ENCODE data around the gene PCDHGC3.

Gene PCDHGC3

DNA sequence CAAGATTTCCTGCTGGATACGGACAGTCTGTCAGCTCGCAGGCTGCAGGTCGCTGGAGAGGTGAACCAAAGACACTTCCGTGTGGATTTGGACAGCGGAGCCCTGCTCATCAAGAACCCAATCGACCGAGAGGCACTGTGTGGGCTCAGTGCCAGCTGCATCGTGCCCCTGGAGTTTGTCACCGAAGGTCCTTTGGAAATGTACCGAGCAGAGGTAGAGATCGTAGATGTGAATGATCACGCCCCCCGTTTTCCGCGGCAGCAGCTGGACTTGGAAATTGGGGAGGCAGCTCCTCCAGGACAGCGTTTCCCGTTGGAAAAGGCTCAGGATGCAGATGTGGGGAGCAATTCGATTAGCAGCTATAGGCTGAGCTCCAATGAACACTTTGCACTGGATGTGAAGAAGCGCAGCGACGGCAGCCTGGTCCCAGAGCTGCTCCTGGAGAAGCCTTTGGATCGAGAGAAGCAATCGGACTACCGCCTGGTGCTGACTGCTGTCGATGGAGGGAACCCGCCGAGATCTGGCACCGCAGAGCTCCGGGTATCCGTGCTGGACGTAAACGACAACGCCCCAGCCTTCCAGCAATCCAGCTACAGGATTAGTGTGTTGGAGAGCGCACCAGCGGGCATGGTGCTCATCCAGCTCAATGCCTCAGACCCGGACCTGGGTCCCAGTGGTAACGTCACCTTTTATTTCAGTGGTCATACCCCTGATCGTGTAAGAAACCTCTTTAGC is 9.7 kb downstream of the PCDHGC3 start:
- DNase-seq (ENCODE audit: low read depth): no peak

DNA sequence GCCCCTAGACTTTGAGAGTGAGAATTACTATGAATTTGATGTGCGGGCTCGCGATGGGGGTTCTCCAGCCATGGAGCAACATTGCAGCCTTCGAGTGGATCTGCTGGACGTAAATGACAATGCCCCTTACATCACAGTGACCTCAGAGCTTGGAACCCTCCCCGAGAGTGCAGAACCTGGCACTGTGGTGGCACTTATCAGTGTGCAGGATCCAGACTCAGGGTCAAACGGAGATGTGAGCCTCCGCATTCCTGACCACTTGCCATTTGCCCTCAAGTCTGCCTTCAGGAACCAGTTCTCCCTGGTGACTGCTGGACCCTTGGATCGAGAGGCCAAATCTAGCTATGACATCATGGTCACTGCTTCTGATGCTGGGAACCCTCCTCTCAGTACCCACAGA is 10.3 kb downstream of the PCDHGC3 start:
- no peak for DNase-seq (ENCODE audit: low read depth)

DNA sequence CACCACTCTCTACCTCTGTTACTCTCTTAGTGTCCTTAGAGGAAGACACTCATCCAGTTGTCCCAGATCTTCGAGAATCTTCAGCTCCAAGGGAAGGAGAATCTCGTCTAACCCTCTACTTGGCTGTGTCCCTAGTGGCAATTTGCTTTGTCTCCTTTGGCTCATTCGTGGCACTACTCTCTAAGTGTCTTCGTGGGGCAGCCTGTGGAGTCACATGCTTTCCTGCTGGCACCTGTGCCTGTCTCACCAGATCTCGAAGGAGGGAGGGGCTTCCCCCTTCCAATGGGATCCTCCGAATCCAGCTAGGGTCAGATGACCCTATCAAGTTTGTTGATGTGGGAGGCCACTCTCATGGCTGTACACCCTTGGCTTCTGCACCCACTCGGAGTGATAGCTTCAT is 11.4 kb downstream of the PCDHGC3 start:
- no peak for DNase-seq (ENCODE audit: low read depth)

DNA sequence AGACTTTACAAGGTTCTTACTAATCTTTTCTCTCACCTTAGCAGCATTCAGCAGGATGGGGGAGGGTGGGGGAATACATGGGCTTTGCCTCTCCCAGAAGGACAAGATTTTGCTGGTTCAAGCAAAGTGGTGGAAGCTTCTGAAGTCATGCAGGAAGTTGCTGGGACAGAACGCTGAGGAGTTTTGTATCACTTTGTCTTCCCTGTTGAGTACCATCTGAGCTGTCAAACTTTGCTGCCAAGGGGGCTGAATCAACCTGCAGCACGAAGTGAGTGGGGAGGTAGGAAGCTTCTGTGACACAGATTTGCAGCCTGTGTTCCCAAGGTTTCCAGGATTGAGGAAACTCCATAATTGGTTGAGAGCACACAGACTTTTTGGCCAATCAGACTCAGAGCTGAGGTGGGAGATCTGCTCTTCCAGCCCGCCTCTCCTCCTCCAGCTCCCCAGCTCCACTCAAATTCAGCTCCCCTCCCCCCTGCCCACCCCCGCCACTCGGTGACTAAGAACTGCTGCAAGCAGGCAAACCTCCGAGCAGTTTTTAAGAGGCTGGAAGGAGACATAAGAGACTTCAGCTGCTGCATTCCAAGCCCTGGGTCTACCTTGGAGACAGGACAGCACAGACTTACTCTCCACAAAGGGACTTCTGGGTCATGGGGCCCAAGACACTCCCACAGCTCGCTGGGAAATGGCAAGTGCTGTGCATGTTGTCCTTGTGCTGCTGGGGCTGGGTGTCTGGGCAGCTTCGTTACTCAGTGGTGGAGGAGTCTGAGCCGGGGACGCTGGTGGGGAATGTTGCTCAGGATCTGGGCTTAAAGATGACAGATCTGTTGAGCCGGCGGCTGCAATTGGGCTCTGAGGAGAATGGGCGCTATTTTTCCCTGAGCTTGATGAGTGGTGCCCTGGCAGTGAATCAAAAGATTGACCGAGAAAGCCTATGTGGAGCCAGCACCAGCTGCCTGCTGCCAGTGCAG is 13.1 kb downstream of the PCDHGC3 start, which contains the start of gene PCDHGC5:
PCDHGC5 (plus strand) TSS at position 491 of the 971 bp plus-strand sequence; CDS start at position 651, 160 bp downstream.
- no peak for DNase-seq (ENCODE audit: low read depth)

DNA sequence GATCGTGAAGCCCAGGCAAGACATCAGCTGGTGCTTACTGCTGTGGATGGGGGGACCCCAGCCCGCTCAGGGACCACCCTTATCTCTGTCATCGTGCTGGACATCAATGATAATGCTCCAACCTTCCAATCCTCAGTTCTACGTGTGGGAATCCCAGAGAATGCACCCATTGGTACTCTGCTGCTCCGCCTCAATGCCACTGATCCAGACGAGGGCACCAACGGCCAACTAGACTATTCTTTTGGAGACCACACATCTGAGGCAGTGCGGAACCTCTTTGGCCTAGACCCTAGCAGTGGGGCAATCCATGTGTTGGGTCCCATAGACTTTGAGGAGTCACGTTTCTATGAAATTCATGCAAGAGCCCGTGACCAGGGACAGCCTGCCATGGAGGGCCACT is 14.1 kb downstream of the PCDHGC3 start:
- no peak for DNase-seq (ENCODE audit: low read depth)

DNA sequence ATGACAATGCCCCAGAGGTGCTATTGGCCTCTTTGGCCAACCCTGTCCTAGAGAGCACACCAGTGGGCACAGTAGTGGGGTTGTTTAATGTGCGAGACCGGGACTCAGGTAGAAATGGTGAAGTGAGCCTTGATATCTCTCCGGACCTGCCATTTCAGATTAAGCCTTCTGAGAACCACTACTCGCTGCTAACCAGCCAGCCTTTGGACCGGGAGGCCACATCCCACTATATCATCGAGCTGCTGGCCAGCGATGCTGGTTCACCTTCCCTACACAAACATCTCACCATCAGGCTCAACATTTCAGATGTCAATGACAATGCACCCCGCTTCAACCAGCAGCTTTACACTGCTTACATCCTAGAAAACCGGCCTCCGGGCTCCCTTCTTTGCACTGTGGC is 14.5 kb downstream of the PCDHGC3 start:
- DNase-seq (ENCODE audit: low read depth): no peak

DNA sequence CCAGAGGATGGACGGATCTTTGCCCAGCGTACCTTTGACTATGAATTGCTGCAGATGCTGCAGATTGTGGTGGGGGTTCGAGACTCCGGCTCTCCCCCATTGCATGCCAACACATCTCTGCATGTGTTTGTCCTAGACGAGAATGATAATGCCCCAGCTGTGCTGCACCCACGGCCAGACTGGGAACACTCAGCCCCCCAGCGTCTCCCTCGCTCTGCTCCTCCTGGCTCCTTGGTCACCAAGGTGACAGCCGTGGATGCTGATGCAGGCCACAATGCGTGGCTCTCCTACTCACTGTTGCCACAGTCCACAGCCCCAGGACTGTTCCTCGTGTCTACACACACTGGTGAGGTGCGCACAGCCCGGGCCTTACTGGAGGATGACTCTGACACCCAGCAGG is 15.0 kb downstream of the PCDHGC3 start:
- DNase-seq (ENCODE audit: low read depth): no peak

DNA sequence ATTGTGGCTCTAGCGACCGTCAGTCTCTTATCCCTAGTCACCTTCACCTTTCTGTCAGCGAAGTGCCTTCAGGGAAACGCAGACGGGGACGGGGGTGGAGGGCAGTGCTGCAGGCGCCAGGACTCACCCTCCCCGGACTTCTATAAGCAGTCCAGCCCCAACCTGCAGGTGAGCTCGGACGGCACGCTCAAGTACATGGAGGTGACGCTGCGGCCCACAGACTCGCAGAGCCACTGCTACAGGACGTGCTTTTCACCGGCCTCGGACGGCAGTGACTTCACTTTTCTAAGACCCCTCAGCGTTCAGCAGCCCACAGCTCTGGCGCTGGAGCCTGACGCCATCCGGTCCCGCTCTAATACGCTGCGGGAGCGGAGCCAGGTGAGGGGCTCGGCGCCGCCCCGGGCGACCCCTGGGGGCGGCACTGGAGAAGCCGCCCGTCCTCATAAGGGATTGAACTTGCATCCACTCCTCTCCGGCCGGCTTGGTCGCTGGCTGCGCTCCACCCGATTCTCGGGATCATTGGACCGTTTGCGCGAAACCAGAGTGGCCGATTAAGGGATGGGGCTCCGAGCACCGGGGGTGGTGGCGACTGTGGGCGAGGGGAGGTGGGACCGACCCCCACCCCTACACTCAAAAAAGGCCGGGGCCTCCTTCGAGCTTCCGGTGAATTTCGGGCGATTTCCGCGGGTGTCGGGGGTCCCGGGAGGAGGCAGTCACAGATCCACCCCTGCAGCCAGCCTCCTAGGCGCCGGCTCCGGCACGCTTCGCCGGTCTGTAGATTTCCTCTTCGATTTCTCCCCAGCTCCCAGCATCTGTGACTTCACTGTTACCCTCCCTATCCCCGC is 15.8 kb downstream of the PCDHGC3 start:
- DNase-seq (ENCODE audit: low read depth): no peak

DNA sequence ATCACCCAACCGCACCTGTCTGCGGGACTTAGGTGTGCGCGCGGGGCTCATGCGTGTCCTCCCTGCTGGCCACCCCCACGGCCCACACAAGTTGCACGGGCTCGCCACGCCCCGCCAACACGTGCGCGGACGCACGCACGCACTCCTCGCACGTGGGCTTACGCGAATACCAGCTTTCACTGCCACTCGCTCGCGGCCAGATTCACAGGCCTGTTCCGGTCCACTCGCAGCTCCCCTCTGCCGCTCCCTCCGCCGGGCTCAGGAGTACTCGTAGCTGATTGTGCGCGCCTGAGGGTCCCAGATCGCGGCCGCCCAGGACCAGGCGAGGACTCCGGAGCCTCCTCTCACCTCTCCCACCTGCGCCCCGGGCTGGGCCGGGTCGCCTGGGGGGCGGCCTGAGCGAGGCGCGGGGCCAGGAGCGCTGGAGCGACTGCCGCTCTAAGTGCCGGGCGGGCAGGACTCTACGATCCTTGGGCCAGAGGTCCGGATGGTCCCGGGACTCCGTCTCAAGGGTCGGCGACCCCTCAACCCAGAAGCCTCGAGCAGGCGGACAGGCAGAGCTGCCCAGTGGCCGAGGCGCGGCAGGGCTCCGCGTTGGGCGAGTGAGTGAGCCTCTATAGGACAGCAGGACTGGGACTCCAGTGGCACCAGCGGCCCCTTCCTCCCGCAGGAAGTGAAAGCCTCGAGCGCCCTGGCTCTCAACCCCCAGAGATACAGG is 16.6 kb downstream of the PCDHGC3 start:
- no peak for DNase-seq (ENCODE audit: low read depth)

DNA sequence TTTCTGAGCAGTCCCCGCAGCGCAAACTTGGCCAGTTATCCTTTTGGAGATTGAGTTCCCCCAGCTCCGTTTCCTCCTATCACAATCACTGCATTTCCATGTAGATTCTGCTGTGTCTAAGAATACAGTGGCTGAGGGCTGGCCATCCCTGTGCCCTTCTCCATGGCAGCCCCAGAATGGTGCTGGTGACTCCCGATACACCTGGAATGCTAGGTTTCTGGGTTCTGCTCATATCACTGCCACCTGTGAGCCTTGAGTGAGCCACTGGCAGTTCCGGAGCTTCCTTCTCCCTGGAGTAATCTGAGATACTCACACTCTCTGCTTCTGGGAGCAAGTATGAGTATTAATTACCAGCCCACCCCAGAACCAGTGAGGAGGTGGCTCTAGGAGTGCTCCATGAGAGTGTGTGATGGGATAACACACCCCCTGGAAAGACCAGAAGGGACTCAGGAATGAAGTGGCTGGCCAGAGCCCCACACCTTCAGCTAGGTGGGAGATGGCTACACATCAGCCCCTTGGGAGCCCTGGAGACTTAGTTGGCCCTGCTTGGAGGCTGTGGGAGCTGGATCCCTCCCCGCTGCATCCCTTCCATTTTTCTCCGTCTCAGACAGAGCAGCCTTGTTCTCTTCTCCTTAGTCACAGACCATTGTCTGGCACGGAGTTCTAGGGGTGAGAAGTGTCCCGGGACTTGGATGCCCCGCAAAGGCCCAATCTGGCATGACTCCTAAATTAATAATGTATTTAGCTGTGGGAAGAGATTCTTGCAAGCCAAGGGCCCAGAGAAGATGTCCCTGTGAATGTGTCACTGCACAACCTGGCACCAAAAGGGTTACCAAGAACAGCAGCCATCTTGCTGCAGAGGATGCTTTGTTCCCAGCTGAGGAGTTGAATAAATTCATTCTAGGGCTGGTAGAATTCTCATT is 18.0 kb downstream of the PCDHGC3 start:
- DNase-seq (ENCODE audit: low read depth): no peak

DNA sequence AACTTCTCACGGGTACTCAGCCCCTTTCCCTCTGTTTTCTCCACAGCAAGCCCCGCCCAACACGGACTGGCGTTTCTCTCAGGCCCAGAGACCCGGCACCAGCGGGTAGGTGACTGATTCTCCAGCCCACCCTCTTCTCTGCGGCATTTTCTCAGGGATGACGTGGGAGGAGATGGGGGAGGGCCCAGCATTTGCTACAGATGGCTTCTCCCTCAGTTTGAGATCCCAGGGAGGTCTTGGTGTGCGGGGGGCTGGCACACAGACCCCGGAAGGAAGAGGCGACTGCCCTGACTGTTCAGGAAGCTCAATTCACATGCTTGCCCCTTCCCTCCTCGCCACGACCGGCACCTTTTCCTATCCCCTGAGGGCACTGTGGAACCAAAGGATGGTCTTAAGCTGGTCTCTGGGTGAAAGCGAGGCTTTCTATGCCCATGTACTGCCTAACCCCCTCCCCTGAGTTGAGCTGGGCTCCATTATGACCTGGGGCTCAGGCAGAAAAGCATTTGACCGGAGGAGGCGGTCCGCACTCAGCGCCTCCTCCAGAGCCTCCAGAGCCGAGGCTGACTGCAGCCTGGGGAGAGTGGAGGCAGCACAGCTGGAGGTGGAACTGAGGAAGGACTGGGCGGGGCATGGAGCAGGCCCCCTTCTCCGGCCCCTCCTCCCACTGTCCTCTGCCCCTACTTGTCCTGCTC is 19.1 kb downstream of the PCDHGC3 start:
- DNase-seq (ENCODE audit: low read depth): no peak

DNA sequence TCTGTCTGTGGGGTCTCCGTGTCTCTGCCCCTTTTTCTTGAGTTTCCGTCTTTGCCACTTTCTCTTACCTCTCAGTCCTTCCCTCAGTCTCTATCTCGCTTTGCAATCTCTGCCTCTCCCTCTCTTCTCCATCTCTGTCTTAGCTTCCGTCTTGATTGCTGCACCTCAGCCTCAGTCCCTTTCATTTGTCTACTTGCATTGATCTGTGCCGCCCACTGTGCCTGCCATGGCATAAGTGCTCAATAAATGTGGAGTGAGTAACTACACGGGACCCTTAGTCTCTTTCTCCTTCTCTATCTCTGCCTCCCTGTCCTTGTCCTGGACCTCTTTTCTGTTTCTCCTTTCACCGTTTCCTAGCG is 19.7 kb downstream of the PCDHGC3 start:
- no peak for DNase-seq (ENCODE audit: low read depth)

DNA sequence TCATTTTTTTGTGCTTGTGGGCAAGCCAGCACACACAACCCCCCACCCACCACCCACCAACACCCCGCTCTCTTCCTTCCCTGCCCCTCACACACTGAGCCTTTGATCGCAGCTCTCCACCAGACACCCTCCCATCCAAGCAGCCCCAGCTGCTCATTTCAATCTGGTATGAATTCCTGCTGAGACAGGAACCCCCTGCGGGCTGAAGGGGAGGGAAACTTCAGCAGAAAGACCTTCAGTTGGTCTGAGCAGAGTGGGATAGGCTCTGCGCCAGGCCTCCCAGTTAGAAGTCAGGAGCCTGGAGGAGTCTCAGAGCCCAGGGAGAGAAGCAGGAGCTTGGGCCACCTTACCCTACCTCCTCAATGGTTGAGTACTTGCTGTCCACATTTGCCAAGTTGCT is 20.3 kb downstream of the PCDHGC3 start:
- DNase-seq (ENCODE audit: low read depth): no peak

DNA sequence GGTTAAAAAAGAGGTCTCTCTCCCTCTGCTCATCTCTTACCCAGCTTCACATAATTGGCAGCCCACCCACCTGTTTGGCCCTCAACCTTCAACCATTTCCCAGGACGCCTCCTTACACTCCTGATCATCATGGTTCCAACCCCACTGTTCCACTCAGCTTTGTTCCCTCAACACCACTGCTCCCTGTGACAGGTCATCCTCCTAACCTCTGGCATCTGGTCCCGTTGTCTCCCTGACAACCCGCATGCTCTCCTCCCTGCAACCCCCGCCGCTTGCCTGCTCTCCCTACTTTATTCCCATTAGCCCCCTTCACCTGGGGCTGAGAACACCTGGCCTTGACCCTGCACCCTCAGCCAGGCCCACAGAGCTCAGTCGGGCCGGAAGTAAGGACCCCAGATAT is 26.0 kb downstream of the PCDHGC3 start:
- no peak for DNase-seq (ENCODE audit: low read depth)

DNA sequence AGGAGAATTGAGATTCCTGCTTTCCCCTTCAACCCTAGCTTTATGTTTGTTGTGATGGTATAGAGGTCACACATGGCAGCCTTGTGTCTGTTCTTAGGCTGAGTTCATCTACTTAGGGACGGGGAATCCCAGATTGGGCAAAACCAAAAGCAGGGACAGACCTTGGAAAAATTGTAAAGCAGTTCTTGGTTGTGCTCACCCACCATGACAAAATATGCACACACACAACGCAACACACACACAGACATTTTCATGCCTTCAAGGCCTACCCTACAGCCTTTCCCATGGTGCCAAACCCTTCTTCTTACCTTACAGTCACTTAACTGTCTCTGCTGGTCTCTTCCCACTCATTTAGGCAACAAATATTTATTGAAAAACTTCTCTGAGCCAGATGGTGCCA is 27.9 kb downstream of the PCDHGC3 start:
- DNase-seq (ENCODE audit: low read depth): no peak

DNA sequence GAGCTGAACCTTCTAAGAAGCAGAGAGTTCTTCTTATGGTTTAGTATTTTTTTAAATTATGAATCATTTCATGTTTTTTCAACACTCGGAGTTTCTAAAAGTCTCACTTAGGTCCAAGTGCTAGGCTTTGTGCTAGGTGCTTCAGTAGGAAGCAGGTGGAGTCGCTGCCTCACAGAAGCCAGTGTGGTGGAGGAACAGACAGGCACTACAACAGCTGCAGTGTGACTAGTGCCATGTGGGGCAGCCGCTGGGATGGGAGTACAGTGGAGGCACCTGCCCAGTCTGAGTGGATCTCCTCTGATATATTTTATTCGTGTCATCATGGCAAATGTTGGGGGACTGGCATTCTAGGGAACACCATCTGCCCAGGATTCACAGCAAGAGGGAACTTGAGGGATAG is 28.4 kb downstream of the PCDHGC3 start:
- no peak for DNase-seq (ENCODE audit: low read depth)

DNA sequence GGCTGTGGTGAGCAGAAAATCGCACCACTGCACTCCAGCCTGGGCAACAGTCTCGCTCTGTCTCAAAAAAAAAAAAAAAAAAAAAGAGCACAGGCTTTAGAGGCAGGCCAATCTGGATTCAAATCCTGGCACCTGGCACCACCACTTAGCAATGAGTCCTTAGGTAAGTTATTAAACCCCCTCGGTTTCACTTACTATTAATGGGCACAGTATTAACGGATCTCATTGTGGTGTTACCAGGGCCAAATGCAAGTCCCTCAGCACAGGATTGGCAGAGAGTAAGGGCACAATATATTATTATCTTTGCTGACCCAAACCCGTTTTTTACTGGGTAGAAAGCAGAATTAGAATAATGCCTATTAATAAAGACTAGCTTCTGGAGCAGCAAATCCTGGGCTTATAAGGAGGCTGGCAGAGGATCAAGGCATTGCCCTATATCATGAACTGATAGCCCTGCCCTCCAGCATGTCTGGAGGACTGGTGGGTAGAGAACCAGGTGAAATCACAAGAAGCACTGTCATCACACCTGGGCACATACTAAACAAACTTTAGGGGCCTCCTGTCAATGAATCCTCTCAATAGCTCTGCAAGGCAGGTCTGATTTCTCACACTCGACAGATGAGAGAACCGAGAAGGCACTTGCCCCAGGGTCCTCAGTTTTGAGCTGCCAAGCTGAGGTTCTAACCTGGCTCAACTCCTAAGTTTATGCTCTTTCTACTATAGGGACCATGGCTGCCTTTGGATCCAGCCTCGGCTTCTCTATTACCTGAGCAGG is 30.8 kb downstream of the PCDHGC3 start:
- no peak for DNase-seq (ENCODE audit: low read depth)

DNA sequence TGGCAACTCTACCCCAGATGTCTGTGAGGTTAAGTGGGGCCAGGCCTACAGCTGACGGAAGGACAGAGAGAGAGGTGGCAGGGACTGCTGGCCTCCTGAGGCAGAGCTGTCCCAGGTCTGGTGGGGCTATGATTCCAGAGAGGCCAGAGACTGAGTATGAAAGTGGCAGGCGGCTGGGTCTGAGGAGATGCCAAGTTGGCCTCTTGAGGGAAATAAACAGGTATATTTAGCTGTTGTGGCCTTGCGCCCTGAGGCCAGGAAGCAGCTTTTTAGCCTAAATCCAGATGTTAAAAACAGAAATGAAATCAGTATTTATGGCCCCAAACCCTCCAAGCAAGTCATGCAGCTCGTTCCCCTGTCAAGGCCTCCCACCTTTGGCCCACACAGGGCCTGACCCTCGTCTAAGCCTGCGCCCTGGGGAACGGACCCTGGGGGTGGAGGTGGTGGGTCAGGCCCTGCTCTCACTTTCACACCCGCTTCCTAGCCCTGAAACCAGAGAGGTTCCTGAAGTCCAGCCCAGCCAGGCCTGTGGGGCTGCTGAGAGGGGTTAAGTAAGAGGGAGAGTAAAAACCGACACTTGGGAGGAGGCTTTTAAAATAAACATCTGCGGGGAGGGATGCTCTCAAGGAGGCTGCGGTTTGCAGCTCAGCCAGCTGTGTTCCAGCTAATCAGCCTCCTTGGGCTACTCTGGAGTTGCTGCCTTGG is 31.8 kb downstream of the PCDHGC3 start:
- no peak for DNase-seq (ENCODE audit: low read depth)

DNA sequence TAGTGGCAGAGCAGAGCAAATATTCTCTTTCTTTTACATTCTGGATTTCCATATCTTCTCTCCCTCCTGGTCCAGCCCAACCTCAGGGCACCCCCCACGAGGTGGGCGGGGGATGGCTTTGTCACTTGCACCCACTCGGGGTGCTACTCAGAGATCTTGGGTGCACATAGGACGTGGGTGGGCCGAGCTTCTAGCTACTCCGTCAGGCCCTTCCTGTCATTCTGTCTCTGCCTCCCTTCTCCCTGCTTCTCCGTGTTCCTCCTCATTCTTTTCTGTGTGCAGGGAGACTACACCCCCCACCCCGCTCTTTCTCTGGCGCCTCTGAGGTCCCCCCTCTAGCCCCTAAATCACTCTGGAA is 32.7 kb downstream of the PCDHGC3 start:
- no peak for DNase-seq (ENCODE audit: low read depth)

Data from stimulated activated CD8-positive, alpha-beta memory T cell treated with anti-CD3 and anti-CD28 coated beads, Interleukin-7, amount 100 ng/mL, for 24 hours (primary cell).